Stimulated activated CD4-positive, alpha-beta T cell treated with anti-CD3 and anti-CD28 coated beads, Interleukin-12 subunit alpha, Interleukin-12 subunit beta, amount 100 ng/mL, for 4 hours (primary cell): ENCODE data around the gene ATPAF1.
"Not testable (repeated sequence)": the region's sequence is repeated elsewhere in the genome, so short reads cannot be mapped to it uniquely, and the experiment has no call there.

ENCODE experiments used
- DNase-seq: peaks from one replicate; pipeline ENCODE4 v3.0.0-alpha.2; 2020

Gene ATPAF1

GRCh38 chr1:46679789-46680573 is 11.8 kb upstream of the ATPAF1 start:
- no peak for DNase-seq

DNA sequence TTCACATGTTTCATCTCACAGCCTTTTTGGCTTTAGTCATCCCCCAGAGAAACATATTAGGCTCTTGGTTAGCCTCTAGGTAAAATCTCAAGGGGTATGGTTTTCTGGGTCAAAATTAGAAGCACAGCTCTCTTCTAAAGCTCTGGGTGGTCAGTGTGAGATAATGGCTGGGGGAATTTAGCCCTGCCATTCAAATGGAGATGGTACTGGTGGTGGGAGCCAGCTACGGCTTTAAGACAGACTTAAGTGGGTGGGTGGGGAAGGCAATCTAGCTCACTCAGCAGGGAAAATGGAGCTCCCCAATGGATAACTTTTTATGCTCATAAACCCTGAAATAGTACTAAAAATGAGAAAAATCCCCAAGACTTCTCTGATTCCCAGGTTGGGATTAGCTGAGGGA is 9.2 kb upstream of the ATPAF1 start:
- no peak for DNase-seq

GRCh38 chr1:46676531-46676930 is 8.4 kb upstream of the ATPAF1 start:
- no peak for DNase-seq

- DNase-seq = no peak
These were observed 7.6 kb upstream of the ATPAF1 start for GRCh38 chr1:46675549-46676314.

- DNase-seq = no peak
These were observed 5.6 kb upstream of the ATPAF1 start for GRCh38 chr1:46673749-46674182.

DNA sequence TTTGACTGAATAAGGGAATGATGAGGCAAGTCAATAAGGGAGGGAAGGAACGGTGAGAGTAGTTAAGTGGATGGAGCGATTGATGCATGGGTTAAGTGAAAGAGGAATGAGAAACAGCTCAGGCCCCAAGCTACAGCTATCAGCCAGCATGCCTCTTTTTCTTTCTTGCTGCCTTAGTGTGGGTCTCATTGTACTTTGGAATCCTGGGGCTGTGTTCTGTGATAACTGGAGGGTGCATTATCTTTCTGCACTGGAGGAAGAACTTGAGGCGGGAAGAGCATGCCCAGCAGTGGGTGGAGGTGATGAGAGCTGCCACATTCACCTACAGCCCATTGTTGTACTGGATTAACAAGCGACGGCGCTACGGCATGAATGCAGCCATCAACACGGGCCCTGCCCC is 4.5 kb upstream of the ATPAF1 start:
- no peak for DNase-seq

- DNase-seq = no peak
These were observed 3.4 kb upstream of the ATPAF1 start, which contains the start of gene TEX38 for GRCh38 chr1:46671554-46671953. Gene TEX38 (plus strand): TSS chr1:46671854. CDS start chr1:46671935, 81 bp downstream.

- no peak for DNase-seq
These were observed 2.0 kb upstream of the ATPAF1 start for GRCh38 chr1:46670134-46670533.

DNA sequence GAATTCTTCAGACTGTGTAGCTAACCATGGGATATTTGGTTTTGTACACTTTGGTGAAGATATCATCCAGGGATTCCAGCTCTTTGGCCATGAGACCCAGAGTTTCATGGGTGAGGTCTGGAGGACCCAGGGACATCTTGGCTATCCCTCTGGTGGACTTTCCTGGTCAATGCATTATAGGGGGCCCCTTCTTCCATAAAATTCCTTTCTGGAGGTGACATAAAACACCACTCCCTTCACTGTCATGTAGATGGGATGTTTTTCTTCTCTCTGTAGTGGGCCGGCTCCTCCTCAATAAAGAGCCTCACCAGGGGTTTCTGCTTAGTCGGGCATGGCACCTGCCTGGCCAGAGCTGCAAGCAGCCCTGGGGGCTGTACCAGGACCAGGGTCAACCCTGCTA is 2.2 kb downstream of the ATPAF1 start:
- DNase-seq = no peak

DNA sequence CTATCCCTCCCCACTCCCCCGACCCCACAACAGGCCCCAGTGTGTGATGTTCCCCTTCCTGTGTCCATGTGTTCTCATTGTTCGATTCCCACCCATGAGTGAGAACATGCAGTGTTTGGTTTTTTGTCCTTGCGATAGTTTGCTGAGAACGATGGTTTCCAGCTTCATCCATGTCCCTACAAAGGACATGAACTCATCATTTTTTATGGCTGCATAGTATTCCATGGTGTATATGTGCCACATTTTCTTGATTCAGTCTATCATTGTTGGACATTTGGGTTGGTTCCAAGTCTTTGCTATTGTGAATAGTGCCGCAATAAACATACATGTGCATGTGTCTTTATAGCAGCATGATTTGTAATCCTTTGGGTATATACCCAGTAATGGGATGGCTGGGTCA is 5.2 kb downstream of the ATPAF1 start:
- DNase-seq = not testable (repeated sequence)

GRCh38 chr1:46660116-46660515 is 8.0 kb downstream of the ATPAF1 start:
- DNase-seq = not testable (repeated sequence)

DNA sequence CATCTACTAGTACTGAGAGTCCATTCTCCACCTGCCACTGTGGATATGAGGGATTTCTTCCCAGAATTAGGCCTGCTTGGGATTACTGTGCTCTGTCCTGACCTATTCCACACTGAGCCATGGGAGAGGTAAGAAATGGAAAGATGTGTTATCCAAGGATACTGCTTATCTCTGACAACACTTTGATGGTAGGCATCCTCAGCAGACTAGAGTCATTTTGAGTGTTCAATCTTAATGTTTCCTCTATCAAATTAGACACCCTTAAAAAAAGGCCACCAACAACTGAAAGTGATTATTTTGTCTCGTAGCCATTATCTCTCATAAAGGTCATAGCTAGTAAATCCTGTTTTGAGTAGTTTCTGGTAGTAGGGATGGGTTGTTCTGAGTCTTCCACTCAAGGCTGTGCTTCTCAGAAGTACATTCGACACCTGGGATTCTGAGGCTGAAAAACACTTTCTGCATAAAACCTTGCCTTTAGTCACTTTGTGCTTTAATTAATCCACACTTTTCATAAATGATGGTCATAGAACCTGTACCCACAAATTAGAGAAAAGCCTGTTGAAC is 8.8 kb downstream of the ATPAF1 start:
- DNase-seq = no peak

- DNase-seq = no peak
These were observed 10.4 kb downstream of the ATPAF1 start for GRCh38 chr1:46657775-46658174.

DNA sequence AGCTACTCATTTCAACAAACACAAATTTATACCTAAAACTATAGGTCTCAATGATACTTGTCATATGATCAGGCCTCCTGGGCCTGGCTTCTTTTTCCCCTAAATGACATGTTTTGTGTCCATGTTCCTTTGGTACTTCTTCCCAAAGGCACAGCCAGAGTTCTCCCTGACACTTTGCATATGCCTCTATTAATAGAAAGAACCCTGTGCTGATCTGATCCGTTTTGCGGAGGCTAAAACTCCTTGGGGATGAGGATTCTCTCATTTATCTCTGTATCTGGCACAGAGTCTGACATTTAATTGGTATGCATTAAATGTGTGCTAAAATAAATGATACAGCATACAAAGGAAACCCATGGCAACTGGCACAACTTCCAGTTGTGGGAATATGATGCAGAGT is 11.5 kb downstream of the ATPAF1 start:
- no peak for DNase-seq

- DNase-seq = no peak
These were observed 12.3 kb downstream of the ATPAF1 start for GRCh38 chr1:46655848-46656247.

DNA sequence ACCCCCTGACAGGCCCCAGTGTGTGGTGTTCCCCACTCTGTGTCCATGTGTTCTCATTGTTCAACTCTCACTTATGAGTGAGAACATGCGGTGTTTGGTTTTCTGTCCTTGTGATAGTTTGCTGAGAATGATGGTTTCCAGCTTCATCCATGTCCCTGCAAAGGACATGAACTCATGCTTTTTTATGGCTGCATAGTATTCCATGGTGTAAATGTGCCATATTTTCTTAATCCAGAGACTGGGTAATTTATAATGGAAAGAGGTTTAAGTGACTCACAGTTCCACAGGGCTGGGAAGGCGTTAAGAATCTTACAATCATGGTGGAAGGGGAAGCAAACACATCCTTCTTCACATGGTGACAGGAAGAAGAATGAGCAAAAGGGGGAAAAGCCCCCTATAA is 13.5 kb downstream of the ATPAF1 start:
- not testable (repeated sequence) for DNase-seq

- no peak for DNase-seq
These were observed 14.2 kb downstream of the ATPAF1 start for GRCh38 chr1:46654012-46654411.

DNA sequence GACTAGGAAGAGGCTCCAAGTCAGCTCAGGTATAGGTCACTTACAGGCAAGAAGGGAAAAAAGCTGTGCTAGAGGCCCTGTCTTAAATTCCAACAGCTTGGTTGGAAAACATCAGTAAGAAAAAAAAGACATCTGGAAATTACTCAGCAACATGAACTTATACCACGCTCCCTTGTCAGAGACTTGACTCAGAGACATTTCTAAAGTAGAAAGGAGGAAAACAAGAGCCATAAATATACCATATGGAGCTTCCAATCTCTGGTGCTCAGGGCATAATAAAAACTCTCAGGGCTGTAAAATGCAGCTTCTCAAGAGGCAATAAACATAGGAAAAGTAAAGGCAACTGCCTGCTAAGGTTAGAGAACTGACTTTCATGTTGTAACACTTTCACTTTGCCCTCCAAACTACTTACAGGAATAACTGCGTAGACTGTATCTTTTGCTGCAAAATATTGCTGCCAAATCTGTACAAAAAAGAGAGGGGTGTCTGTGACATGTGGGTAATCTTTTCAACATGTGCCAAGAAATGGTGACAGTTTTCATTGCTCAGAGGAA is 14.7 kb downstream of the ATPAF1 start:
- DNase-seq = no peak

DNA sequence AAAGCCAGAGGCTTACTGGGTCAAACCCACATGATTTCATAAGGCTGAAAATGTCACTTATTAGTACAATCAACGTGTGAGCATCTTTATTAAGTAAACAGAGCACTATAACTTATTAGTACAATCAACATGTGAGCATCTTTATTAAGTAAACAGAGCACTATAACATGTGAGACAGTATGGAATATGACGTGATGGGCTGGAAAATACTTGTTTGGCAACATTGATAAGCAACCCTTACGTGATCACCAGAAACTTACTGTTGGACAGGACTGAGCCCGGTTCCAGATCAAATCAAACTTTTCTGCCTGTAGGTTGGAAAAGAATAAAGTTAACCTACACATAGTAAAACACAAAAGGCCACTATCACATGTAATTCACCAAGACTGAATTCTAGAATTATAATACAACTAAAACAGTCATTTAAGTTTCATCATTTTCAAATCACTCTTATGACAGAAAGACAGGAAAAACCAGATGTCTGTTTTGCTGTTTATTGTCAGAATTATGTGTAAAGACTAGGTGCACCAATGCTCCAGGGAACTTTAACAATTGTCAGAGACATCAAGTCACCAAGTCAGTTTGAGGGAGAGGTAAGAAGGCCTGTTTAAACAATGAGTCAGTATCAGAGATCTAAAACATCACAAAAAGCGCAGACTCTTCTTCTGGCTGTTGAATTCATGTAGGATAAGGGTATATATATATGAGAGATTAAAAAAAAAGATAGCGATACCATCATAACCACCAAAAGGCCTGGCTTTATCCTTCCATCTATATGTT is 15.7 kb downstream of the ATPAF1 start:
- DNase-seq = no peak

- not testable (repeated sequence) for DNase-seq
These were observed 17.0 kb downstream of the ATPAF1 start for GRCh38 chr1:46651152-46651551.

GRCh38 chr1:46650491-46650890 is 17.7 kb downstream of the ATPAF1 start:
- no peak for DNase-seq

- DNase-seq = no peak
These were observed 18.4 kb downstream of the ATPAF1 start for GRCh38 chr1:46649764-46650163.

- DNase-seq = no peak
These were observed 20.6 kb downstream of the ATPAF1 start for GRCh38 chr1:46647611-46648010.
